ENCODE measurements around the gene PPM1L.
A peak's percentile ranks its signal among the peaks of the same experiment; 100 is the strongest.

Gene PPM1L

GRCh38 chr3:161069511-161070251 is 313.6 kb downstream of the PPM1L start:
- peak; percentile 69 for DNase-seq (ENCODE audit: extremely low spot score)
- ChIA-PET CTCF (interaction anchor here (1.0 to 1.2 kb wide), 4 partner anchors 9 to 113 kb away, joined by 3 to 7 read pairs (median 6); partner anchors contain the start of gene B3GALNT1), POLR2A (no interaction called here)
- no peak for TF ChIP-seq CTCF (IDR thresholded peaks at IDR 0.05; ENCODE audit: control extremely low read depth, extremely low read depth, low read depth, missing control alignments)

- CTCF ChIA-PET: interaction anchor here (1.0 to 1.2 kb wide), 3 partner anchors 10 to 113 kb away, joined by 4 to 7 read pairs (median 7); no protein-coding TSS in a partner anchor
- POLR2A ChIA-PET: no interaction called here
- TF ChIP-seq CTCF (IDR thresholded peaks at IDR 0.05; ENCODE audit: control extremely low read depth, extremely low read depth, low read depth, missing control alignments): no peak
- no peak for DNase-seq (ENCODE audit: extremely low spot score)
Measured at GRCh38 chr3:161070252-161070930, 314.4 kb downstream of the PPM1L start.

- TF ChIP-seq CTCF (IDR thresholded peaks at IDR 0.05; ENCODE audit: control extremely low read depth, extremely low read depth, low read depth, missing control alignments): no peak
- ChIA-PET POLR2A (no interaction called here), CTCF (no interaction called here)
- no peak for DNase-seq (ENCODE audit: extremely low spot score)
Measured at GRCh38 chr3:161070980-161071663, 315.1 kb downstream of the PPM1L start.

GRCh38 chr3:161072211-161072621 is 316.2 kb downstream of the PPM1L start:
- no peak for TF ChIP-seq CTCF (IDR thresholded peaks at IDR 0.05; ENCODE audit: control extremely low read depth, extremely low read depth, low read depth, missing control alignments)
- ChIA-PET CTCF (interaction anchor here (1.0 kb wide), 1 partner anchor 25 kb away, joined by 3 read pairs; no protein-coding TSS in a partner anchor), POLR2A (no interaction called here)
- DNase-seq (ENCODE audit: extremely low spot score): no peak

- no peak for TF ChIP-seq CTCF (IDR thresholded peaks at IDR 0.05; ENCODE audit: control extremely low read depth, extremely low read depth, low read depth, missing control alignments)
- DNase-seq (ENCODE audit: extremely low spot score): no peak
- POLR2A ChIA-PET: no interaction called here
- CTCF ChIA-PET: interaction anchor here (1.0 kb wide), 1 partner anchor 24 kb away, joined by 3 read pairs; no protein-coding TSS in a partner anchor
Measured at GRCh38 chr3:161072751-161073150, 316.7 kb downstream of the PPM1L start.

GRCh38 chr3:161073181-161073580 is 317.1 kb downstream of the PPM1L start:
- DNase-seq (ENCODE audit: extremely low spot score): no peak
- POLR2A ChIA-PET: no interaction called here

More at GRCh38 chr3:161073181-161073580, 317.1 kb downstream of the PPM1L start:
- no peak for TF ChIP-seq CTCF (IDR thresholded peaks at IDR 0.05; ENCODE audit: control extremely low read depth, extremely low read depth, low read depth, missing control alignments)
- CTCF ChIA-PET: interaction anchor here (1.0 kb wide), 1 partner anchor 24 kb away, joined by 3 read pairs; no protein-coding TSS in a partner anchor

All from GM10248 (cell line).